ENCODE measurements around the gene PDE4D.

DNA sequence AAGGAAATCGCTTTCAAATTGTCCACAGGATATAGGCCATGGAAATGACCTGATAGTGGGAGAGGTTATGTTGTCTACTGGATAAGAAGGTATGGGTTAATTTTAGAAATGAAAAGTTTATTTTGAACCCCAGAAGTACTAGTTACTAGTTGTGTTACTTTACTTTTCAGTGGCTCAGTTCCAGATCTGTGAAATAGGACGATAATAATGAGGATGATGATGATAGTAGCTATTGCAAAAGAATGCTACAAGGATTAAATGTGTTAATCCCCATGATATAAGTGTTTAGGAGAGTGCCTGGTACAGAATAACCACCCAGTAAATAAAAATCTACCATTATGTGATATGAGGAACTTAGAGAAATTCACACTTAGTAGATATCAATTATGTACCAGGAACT is 120.8 kb downstream of the PDE4D start:
- TF ChIP-seq, protein P1, sequence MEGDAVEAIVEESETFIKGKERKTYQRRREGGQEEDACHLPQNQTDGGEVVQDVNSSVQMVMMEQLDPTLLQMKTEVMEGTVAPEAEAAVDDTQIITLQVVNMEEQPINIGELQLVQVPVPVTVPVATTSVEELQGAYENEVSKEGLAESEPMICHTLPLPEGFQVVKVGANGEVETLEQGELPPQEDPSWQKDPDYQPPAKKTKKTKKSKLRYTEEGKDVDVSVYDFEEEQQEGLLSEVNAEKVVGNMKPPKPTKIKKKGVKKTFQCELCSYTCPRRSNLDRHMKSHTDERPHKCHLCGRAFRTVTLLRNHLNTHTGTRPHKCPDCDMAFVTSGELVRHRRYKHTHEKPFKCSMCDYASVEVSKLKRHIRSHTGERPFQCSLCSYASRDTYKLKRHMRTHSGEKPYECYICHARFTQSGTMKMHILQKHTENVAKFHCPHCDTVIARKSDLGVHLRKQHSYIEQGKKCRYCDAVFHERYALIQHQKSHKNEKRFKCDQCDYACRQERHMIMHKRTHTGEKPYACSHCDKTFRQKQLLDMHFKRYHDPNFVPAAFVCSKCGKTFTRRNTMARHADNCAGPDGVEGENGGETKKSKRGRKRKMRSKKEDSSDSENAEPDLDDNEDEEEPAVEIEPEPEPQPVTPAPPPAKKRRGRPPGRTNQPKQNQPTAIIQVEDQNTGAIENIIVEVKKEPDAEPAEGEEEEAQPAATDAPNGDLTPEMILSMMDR (IDR thresholded peaks at IDR 0.05): no peak
- no peak for TF ChIP-seq POLR2A (IDR thresholded peaks at IDR 0.05)

Data from heart left ventricle (tissue), 13 donors.